K562 (cell line): Measurements from ENCODE around the gene ZNF385C. TPM values are rescaled to one million over a fixed set of nuclear protein-coding genes. Genes with fewer than 3 reads are reported as not detected.

Experiments
- ATAC-seq: fragments of 200-7000 bp; cut with Tn5 transposase; 3 replicates; pipeline ENCODE4 v1.9.1; 2020; ENCODE audit warnings: moderate library complexity
- BruUV-seq: library from RNA; stranded (reverse); fragments of 400-500 nt; replicated peaks from 2 replicates; lab custom pipeline; 2021; lab: Mats Ljungman, UMichigan
- CTCF ChIA-PET: fragments of 300-600 bp; formaldehyde crosslinking; extraction: SDS; loops from one replicate; lab custom pipeline; 2021; ENCODE audit warnings: low intra/inter-chr PET ratio; lab: Yijun Ruan, JAX
- POLR2A ChIA-PET: fragments of 300-600, 350-650 bp; sonication (Branson Sonifier 250); formaldehyde crosslinking; extraction: SDS; loops from one replicate; lab custom pipeline; 2021; ENCODE audit warnings: antibody characterized with exemption, inconsistent platforms; lab: Yijun Ruan, JAX
- DNase-seq, 4 experiments: peaks; one replicate each; pipeline versions ENCODE4 v3.0.0 to v3.0.0-alpha.2; 2011 to 2018; ENCODE audit warnings: low spot score in 3 of 4, mixed read lengths in 3 of 4; ENCODE audit errors: extremely low read depth in 1 of 4
- FAIRE-seq: peaks from 2 replicates; lab custom pipeline; 2011; peaks lifted over from hg19 to GRCh38; lab: Jason Lieb, UNC
- H2AFZ ChIP-seq: 2 replicates; pipeline ENCODE4 v1.6.0; 2011; ENCODE audit warnings: low read depth, low read length, control low read depth, inconsistent platforms
- H3K27ac ChIP-seq: fragments of 200-600 bp; 3 replicates; pipeline ENCODE4 v1.8.0; 2011; ENCODE audit warnings: low read depth, mild to moderate bottlenecking, control low read depth, inconsistent platforms, low read length, moderate library complexity, mixed read lengths; ENCODE audit errors: extremely low read depth
- H3K27me3 ChIP-seq, 2 experiments: fragments of 300-600 bp in 1 of 2; 2 replicates in 1 of 2; 3 replicates in 1 of 2; pipeline versions ENCODE4 v1.6.0 to v1.8.0; 2011; ENCODE audit warnings: inconsistent platforms in 2 of 2, low read length in 2 of 2, mild to moderate bottlenecking in 1 of 2, mixed read lengths in 1 of 2, moderate library complexity in 1 of 2; ENCODE audit not compliant: control insufficient read depth in 2 of 2, insufficient read depth in 2 of 2
- H3K36me3 ChIP-seq: fragments of 300-600 bp; 3 replicates; pipeline ENCODE4 v1.8.0; 2011; ENCODE audit warnings: mild to moderate bottlenecking, low read length, inconsistent platforms; ENCODE audit not compliant: control insufficient read depth, insufficient read depth
- H3K4me1 ChIP-seq, 2 experiments: fragments of 200-600 bp in 1 of 2; replicated peaks in 1 of 2; 2 replicates in 1 of 2; 3 replicates in 1 of 2; pipeline versions ENCODE4 v1.5.1 to v1.8.0; 2011; ENCODE audit warnings: inconsistent platforms in 2 of 2, low read length in 2 of 2, mild to moderate bottlenecking in 1 of 2, mixed read lengths in 1 of 2, moderate library complexity in 1 of 2; ENCODE audit not compliant: control insufficient read depth in 2 of 2, insufficient read depth in 2 of 2
- H3K4me2 ChIP-seq: 2 replicates; pipeline ENCODE4 v1.6.1; 2011; ENCODE audit warnings: low read length, control low read depth, inconsistent platforms, mixed read lengths; ENCODE audit not compliant: insufficient read depth
- H3K4me3 ChIP-seq: fragments of 200-600 bp; sonication (generic), shearing (Covaris generic); 2 replicates; pipeline ENCODE4 v1.5.1; 2016; ENCODE audit warnings: control low read depth, inconsistent platforms
- H3K79me2 ChIP-seq: fragments of 200-600 bp; 3 replicates; pipeline ENCODE4 v1.8.0; 2011; ENCODE audit warnings: low read length, inconsistent platforms; ENCODE audit not compliant: control insufficient read depth, insufficient read depth
- H3K9ac ChIP-seq, 2 experiments: 2 replicates each; pipeline versions ENCODE4 v1.6.0 to v1.6.1; 2011; ENCODE audit warnings: low read depth in 2 of 2, low read length in 2 of 2, control low read depth in 1 of 2, inconsistent platforms in 1 of 2, mild to moderate bottlenecking in 1 of 2, mixed read lengths in 1 of 2; ENCODE audit not compliant: insufficient read depth in 1 of 2
- H3K9me1 ChIP-seq: one replicate; pipeline ENCODE4 v1.6.0; 2011; ENCODE audit warnings: inconsistent platforms, mild to moderate bottlenecking, low read length, moderate library complexity; ENCODE audit not compliant: control insufficient read depth, insufficient read depth
- H3K9me3 ChIP-seq: replicated peaks from 2 replicates; pipeline ENCODE4 v1.5.1; 2011; ENCODE audit warnings: low read depth, low read length, inconsistent platforms; ENCODE audit not compliant: control insufficient read depth, insufficient read depth
- H4K20me1 ChIP-seq: replicated peaks from 2 replicates; pipeline ENCODE4 v1.6.1; 2011; ENCODE audit warnings: low read length, inconsistent platforms, mixed read lengths; ENCODE audit not compliant: control insufficient read depth, insufficient read depth
- AFF1 ChIP-seq, 2 experiments: fragments of 450-650 bp; IDR thresholded peaks; 2 replicates each; pipeline ENCODE4 v1.6.1; 2018; ENCODE audit warnings: mild to moderate bottlenecking in 2 of 2, low read depth in 1 of 2; ENCODE audit not compliant: partially characterized antibody in 2 of 2
- ESRRB ChIP-seq: fragments of 250-450 bp; sonication (Bioruptor Pico); IDR thresholded peaks from 2 replicates; pipeline ENCODE4 v1.5.0; 2020; ENCODE audit warnings: mild to moderate bottlenecking, moderate library complexity, borderline replicate concordance
- KLF6 ChIP-seq: fragments of 250-450 bp; sonication (Bioruptor Pico); IDR thresholded peaks from 2 replicates; pipeline ENCODE4 v1.4.0; 2020; ENCODE audit warnings: mild to moderate bottlenecking, moderate library complexity, borderline replicate concordance
- NCOR1 ChIP-seq: fragments of 450-650 bp; IDR thresholded peaks from 2 replicates; pipeline ENCODE4 v1.6.1; 2016; ENCODE audit warnings: mild to moderate bottlenecking, moderate library complexity
- ZNF212 ChIP-seq: fragments of 450-650 bp; formaldehyde crosslinking; IDR thresholded peaks from 2 replicates; pipeline ENCODE4 v1.4.0; 2020; ENCODE audit warnings: mild to moderate bottlenecking
- ZNF57 ChIP-seq: fragments of 450-650 bp; formaldehyde crosslinking; IDR thresholded peaks from 2 replicates; pipeline ENCODE4 v1.4.0; 2020; ENCODE audit warnings: mild to moderate bottlenecking, moderate library complexity
- WGBS: fragments of 100-300 bp; shearing (Covaris generic); methylation state at CpG from one replicate; pipeline ENCODE4 v1.1.6; 2016; ENCODE audit warnings: low coverage, mixed read lengths; ENCODE audit not compliant: insufficient coverage; ENCODE audit errors: missing lambda C conversion rate; 5-methylcytosine and 5-hydroxymethylcytosine counted together
- in situ Hi-C: fragments of 300-500 bp; cut with MboI; formaldehyde crosslinking; loops from 4 replicates; pipeline ENCODE4 v1.15.0; 2018; ENCODE audit warnings: inconsistent platforms, mixed read lengths
- intact Hi-C: fragments of 100-400 bp; cut with micrococcal nuclease; formaldehyde crosslinking; loops from 2 replicates; pipeline ENCODE4 v1.14.2; 2022
- polyA plus RNA-seq, 8 experiments: library from polyadenylated mRNA; depleted of rRNA in 4 of 8; stranded (reverse) in 5 of 8; unstranded in 3 of 8; fragments of >200 nt; fragmentation: Nextera tagmentation in 2 of 8; fragmentation: Illumina TruSeq in 1 of 8; extraction: Ambion mirVana in 2 of 8; extraction: Trizol in 1 of 8; gene quantifications; 2 replicates each; pipeline versions ENCODE4 v1.2.1 to v1.2.3, GENCODE V29; 2011 to 2014; ENCODE audit warnings: inconsistent platforms in 1 of 8, missing spikeins in 1 of 8
- total RNA-seq, 7 experiments: library from RNA; depleted of rRNA in 6 of 7; stranded (reverse); fragments of >200 nt in 6 of 7; fragmentation: Illumina TruSeq in 2 of 7; extraction: Trizol in 2 of 7; gene quantifications; 2 replicates each; pipeline versions ENCODE4 v1.2.1 to v1.2.3, GENCODE V29; 2011 to 2021; ENCODE audit warnings: low replicate concordance in 1 of 7
- TF ChIP-seq, protein P1 (sequence below), 2 experiments: fragments of 450-650 bp; IDR thresholded peaks; 2 replicates each; pipeline ENCODE4 v1.6.1; 2016; ENCODE audit warnings: mild to moderate bottlenecking in 2 of 2, borderline replicate concordance in 1 of 2, low read depth in 1 of 2, moderate library complexity in 1 of 2

The ZNF385C gene
- total and polyA plus RNA-seq, 9 of the 15 experiments (the other 6 are each of a cell fraction or from before 2014, with no cell fraction given) = 0.03 to 0.35 (median 0.18) TPM; not detected in 1

DNA sequence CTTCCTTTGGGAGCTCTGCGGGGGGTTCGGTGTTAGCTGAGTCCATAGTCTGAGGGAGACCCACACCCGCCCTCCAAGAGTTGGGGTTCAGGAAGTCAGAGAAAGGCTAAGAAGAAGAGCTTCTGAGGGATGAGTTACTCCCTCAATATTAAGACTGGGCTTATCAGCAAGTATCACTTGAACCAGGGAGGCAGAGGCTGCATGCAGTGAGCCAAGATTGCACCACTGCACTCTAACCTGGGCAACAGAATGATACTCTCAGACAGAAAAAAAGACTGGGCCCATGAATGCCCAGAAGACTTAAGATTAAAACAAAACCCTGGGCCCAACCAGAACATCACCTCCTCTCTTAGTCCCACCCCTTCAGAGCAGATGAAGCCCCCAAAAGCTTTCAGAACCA is 72.3 kb downstream of the ZNF385C start:
- FAIRE-seq (no peak), ATAC-seq (no peak), DNase-seq (no peak)
- Histone ChIP-seq H3K9ac (peak overlapping the region in 1 of 2 experiments; percentile 54; a peak in 1 of 4 replicates), H3K4me2 (no peak overlapping the region), H4K20me1 (no peaks in the 10 kb centered on the region), H3K4me3 (no peak overlapping the region), H3K27ac (no peak overlapping the region), H3K27me3 (no peaks in the 10 kb centered on the region), H3K36me3 (peaks cover 34% of the 10 kb centered on the region), H3K9me1 (no peaks in the 10 kb centered on the region), H3K79me2 (peaks cover 5% of the 10 kb centered on the region), H2AFZ (no peak overlapping the region), H3K4me1 (peaks cover 39 to 48% of the 10 kb centered on the region in 2 experiments), H3K9me3 (no peaks in the 10 kb centered on the region)
- 92% methylated on average over 3 of the region's 3 CpGs for WGBS
- CTCF ChIA-PET = interaction anchor here (0.6 to 2.3 kb wide), 3 partner anchors 21 to 90 kb away, joined by 3 to 23 read pairs (median 3); no protein-coding TSS in a partner anchor
- in situ Hi-C loops (loop anchor here (5.0 kb wide), 1 partner anchor 86 kb away; the partner anchor contains the start of gene DHX58), intact Hi-C loops (loop anchor here (2.0 to 5.0 kb wide), 2 partner anchors 59 to 91 kb away; partner anchors contain the start of gene CNP)
- POLR2A ChIA-PET = interaction anchor here (0.7 to 4.1 kb wide), 12 partner anchors 9 to 347 kb away, joined by 3 to 29 read pairs (median 4); partner anchors contain the start of gene DNAJC7
- BruUV-seq = no TSS peak
- TF ChIP-seq ZNF57 (CRISPR knock-in tag) (no peak), ZNF212 (CRISPR knock-in tag) (no peak), NCOR1 (no peak), ESRRB (no peak), KLF6 (CRISPR knock-in tag) (no peak), AFF1 (IDR thresholded peaks at IDR 0.05; ENCODE audit: low read depth in 1 of 2, partially characterized antibody in 2 of 2) (no peak)
- TF ChIP-seq, protein P1, sequence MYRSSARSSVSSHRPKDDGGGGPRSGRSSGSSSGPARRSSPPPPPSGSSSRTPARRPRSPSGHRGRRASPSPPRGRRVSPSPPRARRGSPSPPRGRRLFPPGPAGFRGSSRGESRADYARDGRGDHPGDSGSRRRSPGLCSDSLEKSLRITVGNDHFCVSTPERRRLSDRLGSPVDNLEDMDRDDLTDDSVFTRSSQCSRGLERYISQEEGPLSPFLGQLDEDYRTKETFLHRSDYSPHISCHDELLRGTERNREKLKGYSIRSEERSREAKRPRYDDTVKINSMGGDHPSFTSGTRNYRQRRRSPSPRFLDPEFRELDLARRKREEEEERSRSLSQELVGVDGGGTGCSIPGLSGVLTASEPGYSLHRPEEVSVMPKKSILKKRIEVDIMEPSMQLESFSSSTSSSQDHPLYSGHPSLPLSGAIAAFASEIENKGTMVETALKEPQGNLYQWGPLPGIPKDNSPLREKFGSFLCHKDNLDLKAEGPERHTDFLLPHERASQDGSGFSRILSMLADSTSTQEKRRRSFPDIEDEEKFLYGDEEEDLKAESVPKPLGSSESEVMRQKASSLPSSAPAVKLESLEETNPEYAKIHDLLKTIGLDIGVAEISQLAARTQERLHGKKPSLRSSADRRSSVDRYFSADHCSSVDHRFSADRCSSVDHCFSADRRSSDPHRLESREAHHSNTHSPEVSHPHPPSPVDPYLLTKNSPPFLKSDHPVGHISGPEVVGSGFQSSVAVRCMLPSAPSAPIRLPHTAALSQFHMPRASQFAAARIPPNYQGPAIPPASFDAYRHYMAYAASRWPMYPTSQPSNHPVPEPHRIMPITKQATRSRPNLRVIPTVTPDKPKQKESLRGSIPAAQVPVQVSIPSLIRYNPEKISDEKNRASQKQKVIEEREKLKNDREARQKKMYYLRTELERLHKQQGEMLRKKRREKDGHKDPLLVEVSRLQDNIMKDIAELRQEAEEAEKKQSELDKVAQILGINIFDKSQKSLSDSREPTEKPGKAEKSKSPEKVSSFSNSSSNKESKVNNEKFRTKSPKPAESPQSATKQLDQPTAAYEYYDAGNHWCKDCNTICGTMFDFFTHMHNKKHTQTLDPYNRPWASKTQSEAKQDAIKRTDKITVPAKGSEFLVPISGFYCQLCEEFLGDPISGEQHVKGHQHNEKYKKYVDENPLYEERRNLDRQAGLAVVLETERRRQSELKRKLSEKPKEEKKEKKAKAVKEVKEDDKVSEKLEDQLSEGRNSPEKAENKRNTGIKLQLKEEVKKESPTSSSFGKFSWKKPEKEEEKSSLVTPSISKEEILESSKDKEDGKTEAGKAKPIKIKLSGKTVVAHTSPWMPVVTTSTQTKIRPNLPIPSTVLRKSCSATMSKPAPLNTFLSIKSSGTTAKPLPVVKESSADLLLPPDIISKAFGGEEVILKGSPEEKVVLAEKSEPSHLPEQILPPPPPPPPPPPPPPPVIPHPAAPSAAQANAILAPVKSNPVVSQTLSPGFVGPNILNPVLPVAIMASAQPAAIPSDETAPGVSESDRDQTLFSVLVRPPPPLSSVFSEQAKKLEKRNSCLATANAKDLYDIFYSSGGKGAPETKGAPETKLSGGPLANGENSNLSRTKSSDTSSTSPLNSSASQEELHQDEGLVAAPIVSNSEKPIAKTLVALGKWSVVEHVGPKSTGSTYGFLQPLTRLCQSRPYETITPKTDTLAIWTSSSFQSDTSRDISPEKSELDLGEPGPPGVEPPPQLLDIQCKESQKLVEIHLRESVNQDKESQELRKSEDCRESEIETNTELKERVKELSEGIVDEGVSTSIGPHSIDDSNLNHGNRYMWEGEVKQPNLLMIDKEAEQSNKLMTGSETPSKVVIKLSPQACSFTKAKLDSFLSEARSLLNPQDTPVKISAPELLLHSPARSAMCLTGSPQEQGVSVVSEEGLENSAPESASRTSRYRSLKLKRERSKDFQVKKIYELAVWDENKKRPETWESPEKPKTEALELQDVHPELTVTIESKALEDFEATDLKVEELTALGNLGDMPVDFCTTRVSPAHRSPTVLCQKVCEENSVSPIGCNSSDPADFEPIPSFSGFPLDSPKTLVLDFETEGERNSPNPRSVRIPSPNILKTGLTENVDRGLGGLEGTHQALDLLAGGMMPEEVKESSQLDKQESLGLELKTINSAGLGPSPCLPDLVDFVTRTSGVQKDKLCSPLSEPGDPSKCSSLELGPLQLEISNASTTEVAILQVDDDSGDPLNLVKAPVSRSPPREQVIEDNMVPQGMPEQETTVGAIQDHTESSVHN (IDR thresholded peaks at IDR 0.05; ENCODE audit: borderline replicate concordance in 1 of 2, low read depth in 1 of 2) = no peak
